ENCODE measurements around the gene RNF207. TPM values are rescaled to one million over a fixed set of nuclear protein-coding genes. Genes with fewer than 3 reads are reported as not detected.
A peak's percentile ranks its signal among the peaks of the same experiment; 100 is the strongest.

Gene RNF207
- total RNA-seq, 1 experiment from 2014 or later, result 6.4 TPM

GRCh38 chr1:6241107-6241886, 35.4 kb downstream of the RNF207 start:
- Histone ChIP-seq H3K4me1 (ENCODE audit: insufficient read depth, low read length, poor library complexity, severe bottlenecking) (peaks cover 22% of the 10 kb centered on the region), H3K9me3 (ENCODE audit: low read depth, low read length, poor library complexity, severe bottlenecking) (no peaks in the 10 kb centered on the region), H3K27ac (ENCODE audit: low read depth, low read length, poor library complexity, severe bottlenecking) (no peak overlapping the region), H3K4me3 (ENCODE audit: low read depth, low read length, poor library complexity, severe bottlenecking) (no peak overlapping the region), H3K27me3 (replicated peaks; ENCODE audit: insufficient read depth, low read depth, low read length, poor library complexity) (peaks cover 45% of the 10 kb centered on the region), H3K36me3 (ENCODE audit: insufficient read depth, low read length, poor library complexity, severe bottlenecking) (no peaks in the 10 kb centered on the region)
- TF ChIP-seq CTCF (conservative IDR thresholded peaks at IDR 0.05; ENCODE audit: low read depth, low read length) (no peak), EZH2 (IDR thresholded peaks at IDR 0.05; ENCODE audit: borderline replicate concordance, low read depth, low read length, poor library complexity, severe bottlenecking) (no peak)
- intact Hi-C loops (cut with micrococcal nuclease; ENCODE audit: unreplicated experiment), result no loop called here
- BruUV-seq (replicated peaks), result no TSS peak
- ChIA-PET CTCF (no interaction called here), POLR2A (ENCODE audit: low non-redundant PET) (no interaction called here)
- DNase-seq (ENCODE audit: low spot score), result no peak

GRCh38 chr1:6241887-6242740, 36.2 kb downstream of the RNF207 start:
- TF ChIP-seq EZH2 (IDR thresholded peaks at IDR 0.05; ENCODE audit: borderline replicate concordance, low read depth, low read length, poor library complexity, severe bottlenecking) (peak; percentile 91), CTCF (conservative IDR thresholded peaks at IDR 0.05; ENCODE audit: low read depth, low read length) (no peak)
- H3K27me3 ChIP-seq (replicated peaks; ENCODE audit: insufficient read depth, low read depth, low read length, poor library complexity), result peaks cover 45% of the 10 kb centered on the region
- H3K27ac ChIP-seq (ENCODE audit: low read depth, low read length, poor library complexity, severe bottlenecking), result no peak overlapping the region
- peaks cover 26% of the 10 kb centered on the region for H3K4me1 ChIP-seq (ENCODE audit: insufficient read depth, low read length, poor library complexity, severe bottlenecking)
- intact Hi-C loops (cut with micrococcal nuclease; ENCODE audit: unreplicated experiment), result no loop called here
- BruUV-seq (replicated peaks), result no TSS peak
- H3K9me3 ChIP-seq (ENCODE audit: low read depth, low read length, poor library complexity, severe bottlenecking), result no peaks in the 10 kb centered on the region
- H3K36me3 ChIP-seq (ENCODE audit: insufficient read depth, low read length, poor library complexity, severe bottlenecking), result no peaks in the 10 kb centered on the region
- no peak for DNase-seq (ENCODE audit: low spot score)
- H3K4me3 ChIP-seq (ENCODE audit: low read depth, low read length, poor library complexity, severe bottlenecking), result peak overlapping the region; percentile 21
- CTCF ChIA-PET, result interaction anchor here (0.5 to 1.1 kb wide), 3 partner anchors 34 to 189 kb away, joined by 5 to 7 read pairs (median 7); partner anchors contain the start of gene RNF207
- POLR2A ChIA-PET (ENCODE audit: low non-redundant PET), result interaction anchor here (0.6 kb wide), 1 partner anchor 226 kb away, joined by 3 read pairs; no protein-coding TSS in a partner anchor

GRCh38 chr1:6243053-6243834, 37.3 kb downstream of the RNF207 start:
- BruUV-seq (replicated peaks), result no TSS peak
- H3K9me3 ChIP-seq (ENCODE audit: low read depth, low read length, poor library complexity, severe bottlenecking), result no peaks in the 10 kb centered on the region
- peaks cover 26% of the 10 kb centered on the region for H3K4me1 ChIP-seq (ENCODE audit: insufficient read depth, low read length, poor library complexity, severe bottlenecking)
- H3K36me3 ChIP-seq (ENCODE audit: insufficient read depth, low read length, poor library complexity, severe bottlenecking), result no peaks in the 10 kb centered on the region
- H3K27ac ChIP-seq (ENCODE audit: low read depth, low read length, poor library complexity, severe bottlenecking), result no peak overlapping the region
- H3K4me3 ChIP-seq (ENCODE audit: low read depth, low read length, poor library complexity, severe bottlenecking), result no peak overlapping the region
- intact Hi-C loops (cut with micrococcal nuclease; ENCODE audit: unreplicated experiment), result no loop called here
- DNase-seq (ENCODE audit: low spot score), result no peak
- peak; percentile 33 for TF ChIP-seq EZH2 (IDR thresholded peaks at IDR 0.05; ENCODE audit: borderline replicate concordance, low read depth, low read length, poor library complexity, severe bottlenecking)
- no peak for TF ChIP-seq CTCF (conservative IDR thresholded peaks at IDR 0.05; ENCODE audit: low read depth, low read length)
- POLR2A ChIA-PET (ENCODE audit: low non-redundant PET), result interaction anchor here (0.6 kb wide), 1 partner anchor 225 kb away, joined by 3 read pairs; no protein-coding TSS in a partner anchor
- H3K27me3 ChIP-seq (replicated peaks; ENCODE audit: insufficient read depth, low read depth, low read length, poor library complexity), result peaks cover 45% of the 10 kb centered on the region
- CTCF ChIA-PET, result interaction anchor here (1.1 kb wide), 1 partner anchor 37 kb away, joined by 7 read pairs; the partner anchor contains the start of gene RNF207
